D721Med (cell line): ENCODE data around the gene TEX11.

Experiments
- DNase-seq: peaks from one replicate; pipeline ENCODE4 v3.0.0; 2011; ENCODE audit warnings: low spot score; ENCODE audit not compliant: insufficient read length
- FAIRE-seq: peaks from 2 replicates; lab custom pipeline; 2011; peaks lifted over from hg19 to GRCh38; lab: Jason Lieb, UNC
- TF ChIP-seq, protein P1 (sequence below): IDR thresholded peaks from 2 replicates; pipeline ENCODE4 v1.5.1; 2012; ENCODE audit warnings: mild to moderate bottlenecking, control low read depth; ENCODE audit not compliant: insufficient read depth; ENCODE audit errors: missing control alignments

TEX11 gene

DNA sequence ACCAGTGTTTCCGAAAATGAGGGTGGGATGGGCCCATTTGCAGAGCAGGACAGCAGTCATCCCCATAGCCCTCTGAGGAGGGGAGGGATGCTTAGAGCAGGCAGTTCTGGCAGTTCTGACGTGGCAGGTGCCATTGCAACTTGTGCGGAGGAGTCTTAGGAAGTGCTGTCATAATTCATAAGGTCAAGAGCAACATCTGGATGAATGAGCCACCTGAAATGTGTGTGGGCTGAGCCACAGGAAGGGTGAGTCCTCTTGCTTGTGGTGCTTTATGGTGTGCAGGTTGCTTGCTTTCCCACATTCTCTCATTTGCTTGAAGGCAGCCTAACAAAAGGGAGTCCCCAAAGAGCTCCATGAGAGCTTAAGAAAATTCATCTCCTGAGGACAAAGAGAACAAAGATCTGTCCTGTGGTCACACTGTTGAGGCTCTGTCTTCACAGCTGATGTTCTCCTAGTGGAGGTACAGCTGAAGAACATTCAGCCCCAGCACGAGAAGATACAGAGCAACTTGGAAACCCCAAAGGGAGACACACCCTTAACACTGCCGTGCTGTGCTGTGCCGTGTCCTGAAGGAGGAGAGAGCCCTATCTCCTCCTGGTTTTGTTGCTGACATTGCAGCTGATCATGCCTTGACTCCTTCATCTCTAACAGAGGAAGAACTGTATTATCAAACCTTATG is 403.6 kb downstream of the TEX11 start:
- no peak for DNase-seq
- FAIRE-seq, result no peak
- TF ChIP-seq, protein P1, sequence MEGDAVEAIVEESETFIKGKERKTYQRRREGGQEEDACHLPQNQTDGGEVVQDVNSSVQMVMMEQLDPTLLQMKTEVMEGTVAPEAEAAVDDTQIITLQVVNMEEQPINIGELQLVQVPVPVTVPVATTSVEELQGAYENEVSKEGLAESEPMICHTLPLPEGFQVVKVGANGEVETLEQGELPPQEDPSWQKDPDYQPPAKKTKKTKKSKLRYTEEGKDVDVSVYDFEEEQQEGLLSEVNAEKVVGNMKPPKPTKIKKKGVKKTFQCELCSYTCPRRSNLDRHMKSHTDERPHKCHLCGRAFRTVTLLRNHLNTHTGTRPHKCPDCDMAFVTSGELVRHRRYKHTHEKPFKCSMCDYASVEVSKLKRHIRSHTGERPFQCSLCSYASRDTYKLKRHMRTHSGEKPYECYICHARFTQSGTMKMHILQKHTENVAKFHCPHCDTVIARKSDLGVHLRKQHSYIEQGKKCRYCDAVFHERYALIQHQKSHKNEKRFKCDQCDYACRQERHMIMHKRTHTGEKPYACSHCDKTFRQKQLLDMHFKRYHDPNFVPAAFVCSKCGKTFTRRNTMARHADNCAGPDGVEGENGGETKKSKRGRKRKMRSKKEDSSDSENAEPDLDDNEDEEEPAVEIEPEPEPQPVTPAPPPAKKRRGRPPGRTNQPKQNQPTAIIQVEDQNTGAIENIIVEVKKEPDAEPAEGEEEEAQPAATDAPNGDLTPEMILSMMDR, result no peak

DNA sequence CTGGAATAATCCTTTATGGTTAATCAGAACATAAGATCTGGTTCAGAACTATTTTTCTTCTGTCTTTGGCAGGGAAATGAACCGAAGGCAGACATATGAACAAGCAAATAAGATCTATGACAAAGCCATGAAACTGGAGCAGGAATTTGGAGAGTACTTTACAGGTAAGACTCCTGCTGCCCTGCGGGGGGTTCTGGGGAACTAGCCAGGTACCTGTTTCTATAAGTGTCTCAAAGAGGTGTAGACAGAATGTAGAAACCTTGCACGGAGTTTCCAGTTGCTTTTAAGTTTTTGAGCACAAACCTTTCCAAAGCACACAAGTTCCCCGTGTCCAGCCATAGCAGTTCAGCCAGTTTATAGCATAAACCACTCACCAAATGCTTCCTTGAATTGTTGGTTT is 407.7 kb downstream of the TEX11 start:
- TF ChIP-seq, protein P1, result no peak
- FAIRE-seq (no peak), DNase-seq (no peak)

DNA sequence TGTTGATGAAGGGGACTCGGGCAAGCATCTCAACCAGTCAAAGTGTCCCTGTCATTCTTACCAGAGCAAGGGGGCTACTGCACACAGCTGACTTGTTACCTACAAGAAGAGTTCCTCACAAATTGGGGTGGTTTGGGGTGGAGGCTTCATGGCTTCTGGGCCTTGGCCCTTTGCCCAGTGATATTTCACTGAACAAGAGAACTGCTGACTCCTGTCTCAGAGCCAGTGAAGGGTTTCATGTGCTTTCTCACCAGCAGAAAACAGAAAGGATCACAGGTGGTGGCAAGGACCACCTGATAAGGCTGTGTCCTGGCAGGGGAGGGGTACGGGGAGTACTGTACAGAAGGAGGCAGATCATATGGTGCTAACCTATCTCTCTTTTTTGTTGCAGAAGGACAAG is 410.4 kb downstream of the TEX11 start:
- DNase-seq (no peak), FAIRE-seq (no peak)

DNA sequence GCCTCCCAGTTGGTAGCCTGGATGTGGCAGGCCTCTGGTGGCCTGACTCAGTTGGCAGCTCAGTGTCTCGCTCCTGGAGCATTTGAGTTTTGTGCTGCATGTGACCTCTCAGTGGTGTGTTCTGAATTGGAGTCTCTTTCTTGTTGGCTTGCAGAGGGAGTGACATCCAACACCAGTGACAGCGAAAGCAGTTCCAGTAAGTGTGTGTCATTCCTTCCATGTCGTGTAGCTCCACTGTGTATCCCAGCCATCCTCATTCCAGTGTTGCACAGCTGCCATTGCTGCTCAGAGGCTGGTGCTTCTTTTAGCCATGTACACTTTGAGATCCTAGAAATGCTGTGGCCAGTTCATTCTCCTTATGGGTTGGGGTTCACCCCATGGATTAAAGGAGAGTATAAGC is 411.5 kb downstream of the TEX11 start:
- TF ChIP-seq, protein P1, result no peak
- DNase-seq (no peak), FAIRE-seq (no peak)

More for the DNA sequence above, 410.4 kb downstream of the TEX11 start:
- TF ChIP-seq, protein P1, result no peak

DNA sequence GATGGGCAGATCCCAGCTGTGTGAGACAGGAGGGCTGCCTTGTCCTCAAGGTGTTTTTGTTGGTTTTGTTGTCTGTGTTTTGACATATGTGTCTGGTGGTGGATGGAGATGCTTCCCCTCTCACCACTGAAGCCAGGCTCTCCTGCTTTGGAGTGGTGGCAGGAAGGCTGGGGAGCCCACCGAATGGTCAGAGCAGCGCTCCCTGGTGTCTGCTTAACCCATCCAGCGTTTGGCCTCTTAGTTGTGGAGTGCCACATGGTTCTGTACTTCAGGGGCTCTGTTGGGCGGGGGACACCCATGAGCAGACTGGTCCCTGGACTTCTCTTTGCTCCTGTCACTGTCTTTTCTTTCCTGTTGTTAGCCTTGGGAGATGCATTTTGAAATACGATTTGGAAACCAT is 412.0 kb downstream of the TEX11 start:
- FAIRE-seq (no peak), DNase-seq (no peak)
- TF ChIP-seq, protein P1, result no peak

DNA sequence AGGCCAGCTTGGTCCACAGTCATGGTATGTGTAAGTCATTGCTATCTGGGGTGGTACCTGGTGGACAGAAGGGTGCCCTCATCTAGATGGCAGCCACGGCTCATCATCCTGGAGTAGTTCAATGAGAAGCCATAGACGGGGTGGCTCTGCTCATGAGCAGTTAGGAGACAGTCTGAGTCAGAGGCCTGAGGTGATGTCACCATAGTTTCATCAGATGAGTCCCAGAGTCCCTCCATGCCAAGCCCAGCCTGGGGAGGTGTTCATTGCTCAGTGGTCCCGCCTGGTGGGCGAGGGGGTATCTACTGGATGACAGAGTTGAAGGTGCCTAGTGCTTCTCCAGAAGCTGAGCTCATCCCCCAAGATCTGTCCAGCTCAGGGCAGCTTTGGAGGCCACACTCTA is 414.1 kb downstream of the TEX11 start:
- TF ChIP-seq, protein P1, result no peak
- DNase-seq (no peak), FAIRE-seq (no peak)

DNA sequence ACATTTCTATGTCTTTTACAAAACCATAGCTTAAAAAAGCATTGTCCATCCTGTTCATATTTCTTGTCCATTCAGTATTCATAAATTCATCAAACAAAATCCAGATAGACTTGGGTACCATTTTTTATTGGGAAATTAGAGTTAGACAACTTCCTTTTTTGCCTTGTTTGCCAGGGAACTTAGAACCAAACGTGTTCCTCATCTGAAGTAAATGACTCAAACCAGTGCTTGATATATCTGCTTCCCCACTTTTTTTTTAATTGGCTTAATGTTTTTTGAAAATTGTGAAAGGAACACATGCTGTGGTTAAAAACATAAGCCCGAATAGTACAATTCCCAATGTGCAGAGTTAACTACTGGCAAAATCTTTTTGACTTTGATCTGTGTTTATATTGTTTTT is 419.7 kb downstream of the TEX11 start:
- TF ChIP-seq, protein P1, result no peak
- FAIRE-seq (no peak), DNase-seq (no peak)
